GM21717 (cell line): ENCODE measurements around the gene ABCG4.

Source experiments
- ATAC-seq: cut with Tn5 transposase; IDR thresholded peaks from one replicate; pipeline ENCODE4 v1.9.1; 2021; ENCODE audit warnings: mild to moderate bottlenecking, moderate library complexity; ENCODE audit not compliant: unreplicated experiment

ABCG4 gene

GRCh38 chr11:119205080-119205479, 56.2 kb downstream of the ABCG4 start:
- no peak for ATAC-seq

GRCh38 chr11:119205574-119206510, 57.0 kb downstream of the ABCG4 start, which contains the start of gene CBL:
TSS of gene CBL (plus strand) at chr11:119206339. CDS start at chr11:119206418, 79 bp downstream.
- peak; percentile 71 for ATAC-seq

GRCh38 chr11:119206511-119207414, 57.9 kb downstream of the ABCG4 start:
- ATAC-seq = peak; percentile 29

GRCh38 chr11:119207415-119207960, 58.6 kb downstream of the ABCG4 start:
- ATAC-seq = no peak

GRCh38 chr11:119209186-119209585, 60.3 kb downstream of the ABCG4 start:
- no peak for ATAC-seq

GRCh38 chr11:119210050-119210449, 61.2 kb downstream of the ABCG4 start:
- no peak for ATAC-seq
